Activated CD8-positive, alpha-beta memory T cell treated with anti-CD3 and anti-CD28 coated beads for 24 hours (primary cell): Measurements from ENCODE around the gene MME.

ENCODE experiments used
- DNase-seq: peaks from one replicate; pipeline ENCODE4 v3.0.0-alpha.2; 2020

Gene MME

GRCh38 chr3:155079746-155080487 is at the start of gene MME:
TSS of gene MME (plus strand) at chr3:155080319. CDS start at chr3:155084168, 3,849 bp downstream.
- no peak for DNase-seq

- no peak for DNase-seq
Observed at GRCh38 chr3:155031186-155031585, 48.9 kb upstream of the MME start.

- no peak for DNase-seq
Observed at GRCh38 chr3:155032918-155033317, 47.2 kb upstream of the MME start.

GRCh38 chr3:155034786-155035185 is 45.3 kb upstream of the MME start:
- no peak for DNase-seq

- no peak for DNase-seq
Observed at GRCh38 chr3:155035553-155035952, 44.6 kb upstream of the MME start.

GRCh38 chr3:155037508-155038202 is 42.5 kb upstream of the MME start:
- DNase-seq, result no peak

GRCh38 chr3:155038203-155038554 is 41.9 kb upstream of the MME start:
- no peak for DNase-seq

- no peak for DNase-seq
Observed at GRCh38 chr3:155046935-155047334, 33.2 kb upstream of the MME start.

- DNase-seq, result no peak
Observed at GRCh38 chr3:155047672-155048071, 32.4 kb upstream of the MME start.

- no peak for DNase-seq
Observed at GRCh38 chr3:155049959-155050358, 30.2 kb upstream of the MME start.

GRCh38 chr3:155052470-155052869 is 27.6 kb upstream of the MME start:
- no peak for DNase-seq

GRCh38 chr3:155053756-155054155 is 26.4 kb upstream of the MME start:
- DNase-seq, result no peak

- DNase-seq, result no peak
Observed at GRCh38 chr3:155064920-155065319, 15.2 kb upstream of the MME start.

- no peak for DNase-seq
Observed at GRCh38 chr3:155065537-155065936, 14.6 kb upstream of the MME start.

- DNase-seq, result no peak
Observed at GRCh38 chr3:155069729-155070128, 10.4 kb upstream of the MME start.

- no peak for DNase-seq
Observed at GRCh38 chr3:155070316-155070715, 9.8 kb upstream of the MME start.

- DNase-seq, result no peak
Observed at GRCh38 chr3:155070932-155071387, 9.2 kb upstream of the MME start.

GRCh38 chr3:155075200-155075599 is 4.9 kb upstream of the MME start:
- no peak for DNase-seq

- no peak for DNase-seq
Observed at GRCh38 chr3:155076888-155077287, 3.2 kb upstream of the MME start.

GRCh38 chr3:155078711-155079467 is 1.2 kb upstream of the MME start:
- no peak for DNase-seq

GRCh38 chr3:155079468-155079745 is 712 bp upstream of the MME start:
- DNase-seq, result no peak

GRCh38 chr3:155080692-155081091 is 573 bp downstream of the MME start:
- DNase-seq, result no peak

GRCh38 chr3:155083313-155083905 is 3.3 kb downstream of the MME start:
- DNase-seq, result no peak

- DNase-seq, result no peak
Observed at GRCh38 chr3:155084567-155084966, 4.4 kb downstream of the MME start.
